WTC11 (cell line): ENCODE results near the gene LGALS13.

Experiments used
- CTCF ChIP-seq: fragments of 200-600 bp; IDR thresholded peaks from 2 replicates; pipeline ENCODE4 v1.8.0; 2022; ENCODE audit warnings: antibody characterized with exemption
- TF ChIP-seq, protein P1 (sequence below): sonication (generic); formaldehyde crosslinking; IDR thresholded peaks from 2 replicates; pipeline ENCODE4 v1.8.0; 2023; ENCODE audit warnings: missing genetic modification reagents

- no peak for TF ChIP-seq CTCF
- TF ChIP-seq, protein P1, sequence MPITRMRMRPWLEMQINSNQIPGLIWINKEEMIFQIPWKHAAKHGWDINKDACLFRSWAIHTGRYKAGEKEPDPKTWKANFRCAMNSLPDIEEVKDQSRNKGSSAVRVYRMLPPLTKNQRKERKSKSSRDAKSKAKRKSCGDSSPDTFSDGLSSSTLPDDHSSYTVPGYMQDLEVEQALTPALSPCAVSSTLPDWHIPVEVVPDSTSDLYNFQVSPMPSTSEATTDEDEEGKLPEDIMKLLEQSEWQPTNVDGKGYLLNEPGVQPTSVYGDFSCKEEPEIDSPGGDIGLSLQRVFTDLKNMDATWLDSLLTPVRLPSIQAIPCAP (CRISPR knock-in tag) = no peak
These were observed 41.3 kb downstream of the LGALS13 start for GRCh38 chr19:39643591-39643990.
